ENCODE data around the gene NPHP4. TPM values are rescaled to one million over a fixed set of nuclear protein-coding genes. Genes with fewer than 3 reads are reported as not detected.

Gene NPHP4
- total and polyA plus RNA-seq, 9 of the 15 experiments (the other 6 are each of a cell fraction or from before 2014, with no cell fraction given): 0.52 to 26.2 (median 6.7) TPM

DNA sequence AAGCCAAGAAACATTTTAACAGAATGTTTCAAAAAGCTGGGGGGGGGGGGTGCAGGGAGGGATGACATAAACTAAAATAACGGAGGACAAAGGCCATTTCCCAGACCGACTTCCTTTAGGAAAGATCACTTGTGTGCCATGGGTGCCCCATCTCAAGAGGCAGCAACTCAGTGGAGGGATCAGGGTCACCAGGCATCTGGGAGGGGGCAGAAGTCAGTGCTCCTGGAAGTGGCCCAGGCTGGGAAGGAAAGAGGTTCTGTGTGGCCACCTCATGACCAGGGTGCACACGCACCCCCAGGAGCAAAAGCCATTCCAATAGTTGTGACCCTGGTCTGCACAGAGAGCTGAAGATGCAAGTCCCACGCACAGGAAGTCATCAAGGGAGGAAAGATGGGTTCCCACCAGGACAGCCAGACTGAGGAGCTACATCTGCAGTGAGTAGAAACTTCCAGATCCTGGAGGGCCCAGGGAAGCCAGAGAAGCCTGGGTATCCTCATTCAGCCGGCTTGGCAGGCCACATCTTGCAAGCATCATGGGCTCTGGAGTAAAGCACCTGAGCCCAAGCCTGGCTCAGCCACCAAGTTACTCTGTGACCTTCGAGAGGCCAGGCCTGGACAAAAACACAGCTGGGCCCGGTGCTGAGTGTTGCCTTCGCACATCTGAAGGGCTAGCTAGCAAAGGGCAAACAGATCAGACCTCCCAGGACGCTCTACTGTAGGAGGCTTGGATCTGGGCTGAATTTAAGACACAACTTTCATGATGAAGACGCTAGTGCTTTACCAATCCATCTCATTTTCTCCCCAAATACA, 36.0 kb downstream of the NPHP4 start (continued):
- TF ChIP-seq, protein P1, sequence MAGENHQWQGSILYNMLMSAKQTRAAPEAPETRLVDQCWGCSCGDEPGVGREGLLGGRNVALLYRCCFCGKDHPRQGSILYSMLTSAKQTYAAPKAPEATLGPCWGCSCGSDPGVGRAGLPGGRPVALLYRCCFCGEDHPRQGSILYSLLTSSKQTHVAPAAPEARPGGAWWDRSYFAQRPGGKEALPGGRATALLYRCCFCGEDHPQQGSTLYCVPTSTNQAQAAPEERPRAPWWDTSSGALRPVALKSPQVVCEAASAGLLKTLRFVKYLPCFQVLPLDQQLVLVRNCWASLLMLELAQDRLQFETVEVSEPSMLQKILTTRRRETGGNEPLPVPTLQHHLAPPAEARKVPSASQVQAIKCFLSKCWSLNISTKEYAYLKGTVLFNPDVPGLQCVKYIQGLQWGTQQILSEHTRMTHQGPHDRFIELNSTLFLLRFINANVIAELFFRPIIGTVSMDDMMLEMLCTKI (IDR thresholded peaks at IDR 0.05; ENCODE audit: partially characterized antibody): no peak
- TF ChIP-seq SMC3 (conservative IDR thresholded peaks at IDR 0.05; ENCODE audit: insufficient read depth, low read depth, low read length) (no peak), STAT5A (IDR thresholded peaks at IDR 0.05; ENCODE audit: borderline replicate concordance, low read length) (no peak), TAF15 (IDR thresholded peaks at IDR 0.05; ENCODE audit: low read depth, low read length) (no peak)
- TF ChIP-seq, protein P2, sequence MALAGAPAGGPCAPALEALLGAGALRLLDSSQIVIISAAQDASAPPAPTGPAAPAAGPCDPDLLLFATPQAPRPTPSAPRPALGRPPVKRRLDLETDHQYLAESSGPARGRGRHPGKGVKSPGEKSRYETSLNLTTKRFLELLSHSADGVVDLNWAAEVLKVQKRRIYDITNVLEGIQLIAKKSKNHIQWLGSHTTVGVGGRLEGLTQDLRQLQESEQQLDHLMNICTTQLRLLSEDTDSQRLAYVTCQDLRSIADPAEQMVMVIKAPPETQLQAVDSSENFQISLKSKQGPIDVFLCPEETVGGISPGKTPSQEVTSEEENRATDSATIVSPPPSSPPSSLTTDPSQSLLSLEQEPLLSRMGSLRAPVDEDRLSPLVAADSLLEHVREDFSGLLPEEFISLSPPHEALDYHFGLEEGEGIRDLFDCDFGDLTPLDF (CRISPR knock-in tag; IDR thresholded peaks at IDR 0.05): no peak

DNA sequence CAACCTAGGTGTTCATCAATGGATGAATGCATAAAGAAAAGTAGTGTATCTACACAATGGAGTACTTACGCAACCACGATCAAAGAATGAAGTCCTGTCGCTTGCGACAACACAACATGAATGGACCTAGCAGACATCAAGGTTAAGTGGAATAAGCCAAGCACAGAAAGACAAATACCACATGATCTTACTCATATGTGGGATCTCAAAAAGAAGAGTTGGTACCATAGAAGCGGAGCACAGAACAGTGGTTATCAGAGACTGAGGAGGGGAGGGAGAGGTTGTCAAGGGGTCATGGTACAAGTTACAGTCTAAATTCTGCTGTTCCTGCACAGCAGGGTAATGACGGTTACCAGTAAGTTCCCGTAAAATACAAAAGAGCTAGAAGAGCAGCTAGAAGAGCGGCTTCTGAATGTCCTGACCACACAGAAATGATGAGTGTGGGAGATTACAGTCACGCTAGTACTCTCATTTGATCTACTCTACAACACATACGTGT, 36.7 kb downstream of the NPHP4 start:
- TF ChIP-seq CEBPB (tag; IDR thresholded peaks at IDR 0.05) (peak; percentile 61; the same call in 1 of the 2 replicates), MTA1 (IDR thresholded peaks at IDR 0.05; ENCODE audit: borderline replicate concordance) (no peak)
- TF ChIP-seq, protein P3, sequence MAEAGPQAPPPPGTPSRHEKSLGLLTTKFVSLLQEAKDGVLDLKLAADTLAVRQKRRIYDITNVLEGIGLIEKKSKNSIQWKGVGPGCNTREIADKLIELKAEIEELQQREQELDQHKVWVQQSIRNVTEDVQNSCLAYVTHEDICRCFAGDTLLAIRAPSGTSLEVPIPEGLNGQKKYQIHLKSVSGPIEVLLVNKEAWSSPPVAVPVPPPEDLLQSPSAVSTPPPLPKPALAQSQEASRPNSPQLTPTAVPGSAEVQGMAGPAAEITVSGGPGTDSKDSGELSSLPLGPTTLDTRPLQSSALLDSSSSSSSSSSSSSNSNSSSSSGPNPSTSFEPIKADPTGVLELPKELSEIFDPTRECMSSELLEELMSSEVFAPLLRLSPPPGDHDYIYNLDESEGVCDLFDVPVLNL (CRISPR knock-in tag; IDR thresholded peaks at IDR 0.05; ENCODE audit: low read depth): no peak
- Histone ChIP-seq H3K36me3 (ENCODE audit: control insufficient read depth, insufficient read depth, low read length) (peaks cover 31% of the 10 kb centered on the region; the same call in 2 of the 3 replicates), H3K4me3 (no peak overlapping the region), H3K27ac (ENCODE audit: extremely low read depth, low read depth, low read length) (no peak overlapping the region), H3K79me2 (ENCODE audit: control insufficient read depth, insufficient read depth, low read length) (no peaks in the 10 kb centered on the region), H4K20me1 (replicated peaks; ENCODE audit: control insufficient read depth, insufficient read depth, low read length) (0 out of 2 replicates have a peak, but pooled peaks cover 6% of the 10 kb centered on the region), H3K27me3 (ENCODE audit: control insufficient read depth in 2 of 2, insufficient read depth in 2 of 2, low read length in 2 of 2) (no peaks in the 10 kb centered on the region), H3K4me2 (ENCODE audit: insufficient read depth, low read length) (no peak overlapping the region), H3K9ac (ENCODE audit: insufficient read depth in 1 of 2, low read depth in 2 of 2, low read length in 2 of 2) (no peak overlapping the region), H3K9me3 (replicated peaks; ENCODE audit: control insufficient read depth, insufficient read depth, low read depth, low read length) (no peaks in the 10 kb centered on the region), H3K4me1 (replicated peaks in 1 of 2; ENCODE audit: control insufficient read depth in 2 of 2, insufficient read depth in 2 of 2, low read length in 2 of 2) (peaks cover 0 to 4% of the 10 kb centered on the region in 2 experiments; a peak in 2 of 5 replicates), H3K9me1 (ENCODE audit: control insufficient read depth, insufficient read depth, low read length) (no peaks in the 10 kb centered on the region), H2AFZ (ENCODE audit: low read depth, low read length) (no peak overlapping the region)
- FAIRE-seq (no peak), DNase-seq (ENCODE audit: extremely low read depth in 1 of 4, low spot score in 3 of 4) (no peak), ATAC-seq (no peak)
- WGBS (ENCODE audit: insufficient coverage, low coverage, missing lambda C conversion rate): 84% methylated on average over 10 of the region's 10 CpGs
- intact Hi-C loops (cut with micrococcal nuclease): no loop called here
- no TSS peak for BruUV-seq (replicated peaks)
- in situ Hi-C loops (cut with MboI): no loop called here
- CTCF ChIA-PET (ENCODE audit: low intra/inter-chr PET ratio): no interaction called here
- POLR2A ChIA-PET: interaction anchor here (1.2 kb wide), 2 partner anchors 12 to 70 kb away, joined by 4 to 5 read pairs; no protein-coding TSS in a partner anchor
